OCI-LY1 (cell line): Measurements from ENCODE around the gene WDR11.

ENCODE experiments used
- H2AFZ ChIP-seq: fragments of 200-600 bp; sonication (generic), shearing (Covaris generic); 2 replicates; pipeline ENCODE4 v1.6.0; 2014; ENCODE audit warnings: antibody characterized with exemption, mild to moderate bottlenecking, low read length
- H3F3A ChIP-seq: fragments of 200-600 bp; sonication (generic), shearing (Covaris generic); 2 replicates; pipeline ENCODE4 v1.6.0; 2014; ENCODE audit warnings: mild to moderate bottlenecking, antibody characterized with exemption, low read length, moderate library complexity; ENCODE audit not compliant: insufficient read depth
- H3K27ac ChIP-seq: fragments of 200-600 bp; sonication (generic); 2 replicates; pipeline ENCODE4 v1.5.1; 2014; ENCODE audit warnings: low read length, mixed run types, mild to moderate bottlenecking, low read depth; ENCODE audit not compliant: poor library complexity, severe bottlenecking
- H3K27me3 ChIP-seq: fragments of 200-600 bp; sonication (generic); 2 replicates; pipeline ENCODE4 v1.6.0; 2014; ENCODE audit warnings: antibody characterized with exemption, mild to moderate bottlenecking, low read length, moderate library complexity; ENCODE audit not compliant: insufficient read depth
- H3K36me3 ChIP-seq: fragments of 200-600 bp; sonication (generic); 2 replicates; pipeline ENCODE4 v1.6.1; 2014; ENCODE audit warnings: mild to moderate bottlenecking, antibody characterized with exemption, low read length, moderate library complexity, mixed read lengths; ENCODE audit not compliant: insufficient read depth
- H3K4me1 ChIP-seq: fragments of 200-600 bp; sonication (generic); 2 replicates; pipeline ENCODE4 v1.5.1; 2014; ENCODE audit warnings: mild to moderate bottlenecking, low read length, moderate library complexity; ENCODE audit not compliant: insufficient read depth, severe bottlenecking
- H3K4me2 ChIP-seq: fragments of 200-600 bp; sonication (generic), shearing (Covaris generic); 2 replicates; pipeline ENCODE4 v1.6.1; 2014; ENCODE audit warnings: low read length
- H3K4me3 ChIP-seq: fragments of 200-600 bp; sonication (generic); 2 replicates; pipeline ENCODE4 v1.5.1; 2014; ENCODE audit warnings: low read length, low read depth, mild to moderate bottlenecking, mixed read lengths; ENCODE audit not compliant: poor library complexity, severe bottlenecking
- H3K79me2 ChIP-seq: fragments of 200-600 bp; shearing (Covaris generic); 2 replicates; pipeline ENCODE4 v1.6.1; 2016; ENCODE audit warnings: mixed run types, low read length, mixed read lengths; ENCODE audit not compliant: insufficient read depth
- H3K9ac ChIP-seq: fragments of 200-600 bp; sonication (generic), shearing (Covaris generic); 2 replicates; pipeline ENCODE4 v1.6.1; 2014; ENCODE audit warnings: mild to moderate bottlenecking, low read length, mixed read lengths
- H3K9me2 ChIP-seq: fragments of 200-600 bp; sonication (generic), shearing (Covaris generic); 2 replicates; pipeline ENCODE4 v1.6.1; 2014; ENCODE audit warnings: low read depth, mild to moderate bottlenecking, low read length, mixed read lengths
- H3K9me3 ChIP-seq: fragments of 200-600 bp; shearing (Covaris generic); 2 replicates; pipeline ENCODE4 v1.6.1; 2014; ENCODE audit warnings: low read length, mixed read lengths
- H4K20me1 ChIP-seq: fragments of 200-600 bp; sonication (generic), shearing (Covaris generic); 2 replicates; pipeline ENCODE4 v1.6.0; 2016; ENCODE audit warnings: mild to moderate bottlenecking, low read length; ENCODE audit not compliant: insufficient read depth
- CTCF ChIP-seq: fragments of 200-600 bp; sonication (generic), shearing (Covaris generic); IDR thresholded peaks from 2 replicates; pipeline ENCODE4 v1.5.1; 2017; ENCODE audit warnings: mild to moderate bottlenecking, antibody characterized with exemption, low read length, moderate library complexity, mixed read lengths
- EZH2 ChIP-seq: fragments of 200-600 bp; sonication (generic), shearing (Covaris generic); IDR thresholded peaks from 2 replicates; pipeline ENCODE4 v1.8.0; 2017; ENCODE audit warnings: borderline replicate concordance, mixed run types, mild to moderate bottlenecking, antibody characterized with exemption, low read length, moderate library complexity, mixed read lengths

Gene WDR11, protein sequence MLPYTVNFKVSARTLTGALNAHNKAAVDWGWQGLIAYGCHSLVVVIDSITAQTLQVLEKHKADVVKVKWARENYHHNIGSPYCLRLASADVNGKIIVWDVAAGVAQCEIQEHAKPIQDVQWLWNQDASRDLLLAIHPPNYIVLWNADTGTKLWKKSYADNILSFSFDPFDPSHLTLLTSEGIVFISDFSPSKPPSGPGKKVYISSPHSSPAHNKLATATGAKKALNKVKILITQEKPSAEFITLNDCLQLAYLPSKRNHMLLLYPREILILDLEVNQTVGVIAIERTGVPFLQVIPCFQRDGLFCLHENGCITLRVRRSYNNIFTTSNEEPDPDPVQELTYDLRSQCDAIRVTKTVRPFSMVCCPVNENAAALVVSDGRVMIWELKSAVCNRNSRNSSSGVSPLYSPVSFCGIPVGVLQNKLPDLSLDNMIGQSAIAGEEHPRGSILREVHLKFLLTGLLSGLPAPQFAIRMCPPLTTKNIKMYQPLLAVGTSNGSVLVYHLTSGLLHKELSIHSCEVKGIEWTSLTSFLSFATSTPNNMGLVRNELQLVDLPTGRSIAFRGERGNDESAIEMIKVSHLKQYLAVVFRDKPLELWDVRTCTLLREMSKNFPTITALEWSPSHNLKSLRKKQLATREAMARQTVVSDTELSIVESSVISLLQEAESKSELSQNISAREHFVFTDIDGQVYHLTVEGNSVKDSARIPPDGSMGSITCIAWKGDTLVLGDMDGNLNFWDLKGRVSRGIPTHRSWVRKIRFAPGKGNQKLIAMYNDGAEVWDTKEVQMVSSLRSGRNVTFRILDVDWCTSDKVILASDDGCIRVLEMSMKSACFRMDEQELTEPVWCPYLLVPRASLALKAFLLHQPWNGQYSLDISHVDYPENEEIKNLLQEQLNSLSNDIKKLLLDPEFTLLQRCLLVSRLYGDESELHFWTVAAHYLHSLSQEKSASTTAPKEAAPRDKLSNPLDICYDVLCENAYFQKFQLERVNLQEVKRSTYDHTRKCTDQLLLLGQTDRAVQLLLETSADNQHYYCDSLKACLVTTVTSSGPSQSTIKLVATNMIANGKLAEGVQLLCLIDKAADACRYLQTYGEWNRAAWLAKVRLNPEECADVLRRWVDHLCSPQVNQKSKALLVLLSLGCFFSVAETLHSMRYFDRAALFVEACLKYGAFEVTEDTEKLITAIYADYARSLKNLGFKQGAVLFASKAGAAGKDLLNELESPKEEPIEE

GRCh38 chr10:120850911-120851865 lies at the start of gene WDR11:
Gene WDR11 (plus strand): TSS chr10:120851362. CDS start chr10:120851421, 59 bp downstream.
- H3K36me3 ChIP-seq, result peaks cover 25% of the 10 kb centered on the region
- TF ChIP-seq CTCF, result no peak
- H3K4me1 ChIP-seq, result peaks cover 25% of the 10 kb centered on the region
- peak within 1 kb of the TSS; percentile 81 for H3K27ac ChIP-seq
- H3F3A ChIP-seq, result no peaks in the 10 kb centered on the region
- H3K9me3 ChIP-seq, result no peaks in the 10 kb centered on the region
- H3K9me2 ChIP-seq, result no peaks in the 10 kb centered on the region
- H3K4me3 ChIP-seq, result peak within 1 kb of the TSS; percentile 83
- peak within 1 kb of the TSS; percentile 87 for H2AFZ ChIP-seq
- no peaks in the 10 kb centered on the region for H4K20me1 ChIP-seq
- H3K79me2 ChIP-seq, result peaks cover 21% of the 10 kb centered on the region
- H3K4me2 ChIP-seq, result peak within 1 kb of the TSS; percentile 100
- H3K9ac ChIP-seq, result peak within 1 kb of the TSS; percentile 92
- no peaks in the 10 kb centered on the region for H3K27me3 ChIP-seq

- Histone ChIP-seq H3K4me1 (no peaks in the 10 kb centered on the region), H3K4me3 (no peak overlapping the region), H3K27me3 (no peaks in the 10 kb centered on the region), H4K20me1 (no peaks in the 10 kb centered on the region), H2AFZ (no peak overlapping the region), H3K9me3 (no peaks in the 10 kb centered on the region), H3K36me3 (no peaks in the 10 kb centered on the region), H3K9me2 (no peaks in the 10 kb centered on the region), H3K79me2 (no peaks in the 10 kb centered on the region), H3K4me2 (no peak overlapping the region), H3K9ac (no peak overlapping the region), H3F3A (no peaks in the 10 kb centered on the region), H3K27ac (no peak overlapping the region)
- TF ChIP-seq CTCF (no peak), EZH2 (no peak)
Observed at GRCh38 chr10:120802935-120803334, 48.2 kb upstream of the WDR11 start.
